Neural progenitor cell (in vitro differentiated cells): ENCODE measurements around the gene WIZ. TPM values are rescaled to one million over a fixed set of nuclear protein-coding genes. Genes with fewer than 3 reads are reported as not detected.

Experiments
- DNase-seq: peaks from one replicate; pipeline ENCODE4 v3.0.0-alpha.2; 2016; ENCODE audit warnings: low spot score
- H2AFZ ChIP-seq: fragments of 200-600 bp; sonication (generic); replicated peaks from 2 replicates; pipeline ENCODE4 v1.6.1; 2016; ENCODE audit warnings: antibody characterized with exemption
- H3F3A ChIP-seq: fragments of 200-600 bp; sonication (generic); 2 replicates; pipeline ENCODE4 v1.6.1; 2016; ENCODE audit warnings: antibody characterized with exemption, low read depth
- H3K27ac ChIP-seq: fragments of 200-600 bp; sonication (generic); 2 replicates; pipeline ENCODE4 v1.5.1; 2016; ENCODE audit warnings: mild to moderate bottlenecking
- H3K27me3 ChIP-seq: fragments of 200-600 bp; sonication (generic); 2 replicates; pipeline ENCODE4 v1.6.1; 2016; ENCODE audit warnings: mild to moderate bottlenecking, moderate library complexity
- H3K36me3 ChIP-seq: fragments of 200-600 bp; sonication (generic); 2 replicates; pipeline ENCODE4 v1.5.1; 2016
- H3K4me1 ChIP-seq: fragments of 200-600 bp; sonication (generic); 2 replicates; pipeline ENCODE4 v1.6.1; 2016; ENCODE audit warnings: mixed run types
- H3K4me2 ChIP-seq: fragments of 200-600 bp; sonication (generic); 2 replicates; pipeline ENCODE4 v1.6.1; 2016
- H3K4me3 ChIP-seq: fragments of 200-600 bp; sonication (generic); 2 replicates; pipeline ENCODE4 v1.5.1; 2016
- H3K79me2 ChIP-seq: fragments of 200-600 bp; sonication (generic); 2 replicates; pipeline ENCODE4 v1.6.1; 2016; ENCODE audit warnings: low read depth
- H3K9ac ChIP-seq: fragments of 200-600 bp; sonication (generic); 2 replicates; pipeline ENCODE4 v1.6.1; 2016
- H3K9me3 ChIP-seq: fragments of 200-600 bp; sonication (generic); 2 replicates; pipeline ENCODE4 v1.5.1; 2016; ENCODE audit warnings: low read depth
- H4K20me1 ChIP-seq: fragments of 200-600 bp; sonication (generic); 2 replicates; pipeline ENCODE4 v1.6.1; 2016; ENCODE audit warnings: low read depth
- H3K27ac Mint-ChIP-seq: 3 replicates; pipeline ENCODE4 v1.8.0; 2021; ENCODE audit warnings: mixed read lengths
- H3K27me3 Mint-ChIP-seq: 2 replicates; pipeline ENCODE4 v1.8.0; 2022; ENCODE audit warnings: low read depth, mild to moderate bottlenecking, inconsistent platforms, moderate library complexity, mixed read lengths; ENCODE audit not compliant: insufficient read depth
- H3K36me3 Mint-ChIP-seq: 3 replicates; pipeline ENCODE4 v1.8.0; 2021; ENCODE audit warnings: mixed read lengths
- H3K4me1 Mint-ChIP-seq: 3 replicates; pipeline ENCODE4 v1.8.0; 2021; ENCODE audit warnings: mixed read lengths
- H3K4me3 Mint-ChIP-seq: 3 replicates; pipeline ENCODE4 v1.8.0; 2021; ENCODE audit warnings: mild to moderate bottlenecking, moderate library complexity, mixed read lengths
- H3K9me3 Mint-ChIP-seq: 3 replicates; pipeline ENCODE4 v1.8.0; 2020; ENCODE audit warnings: mixed read lengths
- EZH2 ChIP-seq: fragments of 200-600 bp; sonication (generic); IDR thresholded peaks from 2 replicates; pipeline ENCODE4 v1.6.1; 2017; ENCODE audit warnings: antibody characterized with exemption, mild to moderate bottlenecking, moderate library complexity
- EZH2phosphoT487 ChIP-seq: fragments of 200-600 bp; sonication (generic); IDR thresholded peaks from 2 replicates; pipeline ENCODE4 v1.6.1; 2017; ENCODE audit warnings: antibody characterized with exemption
- total RNA-seq: library from RNA; depleted of rRNA; stranded (reverse); fragments of >200 nt; gene quantifications from 2 replicates; pipeline ENCODE4 v1.2.3, GENCODE V29; 2015; ENCODE audit warnings: low replicate concordance
- TF ChIP-seq, protein P1 (sequence below): fragments of 200-600 bp; sonication (generic); IDR thresholded peaks from 2 replicates; pipeline ENCODE4 v1.5.1; 2017; ENCODE audit warnings: antibody characterized with exemption, mild to moderate bottlenecking

Gene WIZ
- total RNA-seq, 1 donor from 2014 or later, result 9.1 TPM

DNA sequence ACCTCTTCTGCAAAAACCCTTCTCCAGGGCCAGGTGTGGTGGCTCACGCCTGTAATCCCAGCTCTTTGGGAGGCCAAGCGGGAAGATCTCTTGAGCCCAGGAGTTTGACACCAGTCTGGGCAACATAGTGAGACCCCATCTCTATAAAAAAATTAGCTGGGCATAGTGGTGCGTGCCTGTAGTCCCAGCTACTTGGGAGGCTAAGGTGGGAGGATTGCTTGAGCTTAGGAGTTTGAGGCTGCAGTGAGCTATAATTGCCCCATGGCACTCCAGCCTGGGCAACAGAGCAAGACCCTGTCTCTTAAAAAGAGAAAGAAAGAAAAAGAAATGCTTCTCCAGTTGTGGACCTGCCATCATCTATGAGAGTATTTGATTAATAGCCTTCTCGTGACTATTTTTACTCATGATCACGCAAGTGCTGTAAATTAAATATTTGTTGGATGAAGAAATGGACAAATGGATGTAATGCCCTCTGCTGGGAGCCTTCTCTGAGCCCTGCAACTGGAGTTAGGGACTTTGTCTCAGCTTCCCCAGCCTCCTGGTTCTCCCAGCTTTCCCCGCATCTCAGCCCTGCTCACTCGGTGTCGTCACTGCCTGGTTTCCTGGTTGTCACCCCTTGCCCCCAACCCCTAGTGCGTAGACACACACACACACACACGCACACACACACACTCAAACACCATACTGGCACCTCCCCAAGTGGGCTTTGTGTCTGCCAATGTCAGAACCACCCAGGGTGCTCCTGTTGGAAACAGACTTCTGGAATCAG lies 12.2 kb downstream of the WIZ start:
- TF ChIP-seq EZH2phosphoT487 (no peak), EZH2 (no peak)
- TF ChIP-seq, protein P1, sequence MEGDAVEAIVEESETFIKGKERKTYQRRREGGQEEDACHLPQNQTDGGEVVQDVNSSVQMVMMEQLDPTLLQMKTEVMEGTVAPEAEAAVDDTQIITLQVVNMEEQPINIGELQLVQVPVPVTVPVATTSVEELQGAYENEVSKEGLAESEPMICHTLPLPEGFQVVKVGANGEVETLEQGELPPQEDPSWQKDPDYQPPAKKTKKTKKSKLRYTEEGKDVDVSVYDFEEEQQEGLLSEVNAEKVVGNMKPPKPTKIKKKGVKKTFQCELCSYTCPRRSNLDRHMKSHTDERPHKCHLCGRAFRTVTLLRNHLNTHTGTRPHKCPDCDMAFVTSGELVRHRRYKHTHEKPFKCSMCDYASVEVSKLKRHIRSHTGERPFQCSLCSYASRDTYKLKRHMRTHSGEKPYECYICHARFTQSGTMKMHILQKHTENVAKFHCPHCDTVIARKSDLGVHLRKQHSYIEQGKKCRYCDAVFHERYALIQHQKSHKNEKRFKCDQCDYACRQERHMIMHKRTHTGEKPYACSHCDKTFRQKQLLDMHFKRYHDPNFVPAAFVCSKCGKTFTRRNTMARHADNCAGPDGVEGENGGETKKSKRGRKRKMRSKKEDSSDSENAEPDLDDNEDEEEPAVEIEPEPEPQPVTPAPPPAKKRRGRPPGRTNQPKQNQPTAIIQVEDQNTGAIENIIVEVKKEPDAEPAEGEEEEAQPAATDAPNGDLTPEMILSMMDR, result no peak
- H3K4me2 ChIP-seq, result no peak overlapping the region

DNA sequence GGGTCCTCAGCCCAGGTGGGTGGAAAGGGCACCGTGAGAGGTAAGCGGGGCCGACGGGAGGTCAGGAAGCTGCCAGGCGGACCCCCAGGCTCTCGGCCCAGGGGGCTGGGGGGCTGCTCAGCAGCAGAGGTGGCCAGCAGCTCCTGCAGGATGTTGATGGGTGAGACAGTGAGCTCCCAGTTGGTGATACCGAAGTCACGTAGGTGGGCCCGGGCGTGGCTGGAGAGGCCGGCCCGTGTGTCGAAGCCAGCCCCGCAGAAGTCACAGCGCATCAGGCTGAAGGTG lies 13.0 kb downstream of the WIZ start:
- peaks cover 9% of the 10 kb centered on the region for H3K27me3 Mint-ChIP-seq
- Histone ChIP-seq H3K4me1 (no peaks in the 10 kb centered on the region), H3K27me3 (no peaks in the 10 kb centered on the region), H3K4me2 (no peak overlapping the region), H3K9me3 (no peaks in the 10 kb centered on the region), H4K20me1 (peaks cover under 1% of the 10 kb centered on the region), H3K79me2 (peaks cover 5% of the 10 kb centered on the region), H3K27ac (no peak overlapping the region), H3K36me3 (no peaks in the 10 kb centered on the region), H2AFZ (no peak overlapping the region), H3K4me3 (no peak overlapping the region), H3K9ac (no peak overlapping the region), H3F3A (peaks cover 11% of the 10 kb centered on the region)
- no peak for DNase-seq
- no peak overlapping the region for H3K4me3 Mint-ChIP-seq
- H3K36me3 Mint-ChIP-seq, result no peaks in the 10 kb centered on the region
- peaks cover 8% of the 10 kb centered on the region for H3K4me1 Mint-ChIP-seq
- no peak overlapping the region for H3K27ac Mint-ChIP-seq
- TF ChIP-seq EZH2phosphoT487, result no peak
- TF ChIP-seq, protein P1, result no peak
- no peak for TF ChIP-seq EZH2
- H3K9me3 Mint-ChIP-seq, result no peaks in the 10 kb centered on the region

More for the DNA sequence above, 12.2 kb downstream of the WIZ start:
- Mint-ChIP-seq H3K4me3 (no peak overlapping the region), H3K27ac (no peak overlapping the region), H3K4me1 (peaks cover 6% of the 10 kb centered on the region), H3K36me3 (no peaks in the 10 kb centered on the region), H3K9me3 (no peaks in the 10 kb centered on the region), H3K27me3 (peaks cover 9% of the 10 kb centered on the region)
- H3K9ac ChIP-seq, result no peak overlapping the region
- H2AFZ ChIP-seq, result no peak overlapping the region
- H3K36me3 ChIP-seq, result no peaks in the 10 kb centered on the region
- no peaks in the 10 kb centered on the region for H3K4me1 ChIP-seq
- H3F3A ChIP-seq, result peaks cover 11% of the 10 kb centered on the region
- H3K4me3 ChIP-seq, result no peak overlapping the region
- no peaks in the 10 kb centered on the region for H3K79me2 ChIP-seq
- no peaks in the 10 kb centered on the region for H3K9me3 ChIP-seq
- H4K20me1 ChIP-seq, result no peaks in the 10 kb centered on the region
- H3K27ac ChIP-seq, result no peak overlapping the region
- H3K27me3 ChIP-seq, result no peaks in the 10 kb centered on the region
- no peak for DNase-seq

DNA sequence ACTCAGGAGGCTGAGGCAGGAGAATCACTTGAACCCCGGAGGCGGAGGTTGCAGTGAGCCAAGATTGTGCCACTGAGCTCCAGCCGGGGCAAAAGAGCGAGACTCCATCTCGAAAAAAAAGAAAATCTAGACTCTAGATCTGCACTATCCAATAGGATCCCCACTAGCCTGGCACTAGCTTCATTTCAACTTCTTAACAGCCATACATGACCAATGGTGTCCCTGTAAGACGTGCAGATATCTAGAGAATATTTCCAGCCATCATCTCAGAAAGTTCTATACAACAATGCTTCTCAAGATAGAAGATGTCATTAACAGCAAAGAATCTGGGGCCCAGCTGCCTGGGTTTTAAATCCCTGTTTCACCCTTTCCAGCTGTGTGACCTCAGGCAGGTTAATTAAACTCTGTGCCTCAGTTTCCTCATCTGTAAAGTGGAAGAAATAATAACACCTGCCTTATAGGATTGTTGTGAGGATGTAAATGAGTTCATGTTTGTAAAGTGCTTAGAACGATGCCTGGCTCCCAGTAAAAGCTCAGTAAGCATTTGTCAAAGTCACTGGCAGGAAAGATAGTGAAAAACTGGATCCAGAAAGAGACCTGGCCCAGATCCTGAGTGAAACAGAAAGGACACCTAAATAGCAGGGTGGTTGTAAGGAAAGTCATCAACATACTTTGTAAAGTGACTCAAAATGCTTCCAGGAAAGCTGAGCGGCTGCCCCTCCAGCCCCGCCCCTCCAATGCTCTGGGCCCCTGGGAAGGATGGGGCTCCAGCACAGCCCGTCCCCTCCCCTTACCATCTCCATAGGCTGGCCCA lies 13.5 kb downstream of the WIZ start:
- H3K4me3 Mint-ChIP-seq, result no peak overlapping the region
- peaks cover 1% of the 10 kb centered on the region for H3K36me3 Mint-ChIP-seq
- no peak overlapping the region for H2AFZ ChIP-seq
- no peak overlapping the region for H3K27ac ChIP-seq
- no peak overlapping the region for H3K27ac Mint-ChIP-seq
- peaks cover 3% of the 10 kb centered on the region for H3K4me1 ChIP-seq
- H3K4me1 Mint-ChIP-seq, result peaks cover 14% of the 10 kb centered on the region
- H3K27me3 Mint-ChIP-seq, result peaks cover 9% of the 10 kb centered on the region
- H3K9ac ChIP-seq, result no peak overlapping the region
- TF ChIP-seq EZH2, result no peak
- TF ChIP-seq, protein P1, result no peak
- TF ChIP-seq EZH2phosphoT487, result no peak
- no peaks in the 10 kb centered on the region for H3K9me3 ChIP-seq
- DNase-seq, result no peak
- H3K79me2 ChIP-seq, result peaks cover 10% of the 10 kb centered on the region
- H3K36me3 ChIP-seq, result no peaks in the 10 kb centered on the region
- H3K9me3 Mint-ChIP-seq, result no peaks in the 10 kb centered on the region
- H3F3A ChIP-seq, result peaks cover 11% of the 10 kb centered on the region
- H3K4me2 ChIP-seq, result no peak overlapping the region
- H3K27me3 ChIP-seq, result no peaks in the 10 kb centered on the region
- H3K4me3 ChIP-seq, result no peak overlapping the region
- H4K20me1 ChIP-seq, result peaks cover 6% of the 10 kb centered on the region
